Upper lobe of right lung (tissue), 1 donor: ENCODE results near the gene CD81. TPM values are rescaled to one million over a fixed set of nuclear protein-coding genes. Genes with fewer than 3 reads are reported as not detected.
A peak's percentile ranks its signal among the peaks of the same experiment; 100 is the strongest.
"Not testable (repeated sequence)": the region's sequence is repeated elsewhere in the genome, so short reads cannot be mapped to it uniquely, and the experiment has no call there.

Experiments used
- ATAC-seq: fragments of 200-7000 bp; cut with Tn5 transposase; one replicate; pipeline ENCODE4 v1.9.1; 2020; ENCODE audit warnings: mild to moderate bottlenecking, moderate library complexity
- DNase-seq: peaks from one replicate; pipeline ENCODE4 v3.0.0-alpha.2; 2020
- H3K27ac ChIP-seq: fragments of 200-600 bp; one replicate; pipeline ENCODE4 v1.8.0; 2022
- H3K27me3 ChIP-seq: fragments of 200-600 bp; one replicate; pipeline ENCODE4 v1.8.0; 2022; ENCODE audit warnings: mild to moderate bottlenecking
- H3K36me3 ChIP-seq: fragments of 200-600 bp; one replicate; pipeline ENCODE4 v1.8.0; 2022
- H3K4me1 ChIP-seq: fragments of 200-600 bp; one replicate; pipeline ENCODE4 v1.8.0; 2022
- H3K4me3 ChIP-seq: fragments of 200-600 bp; one replicate; pipeline ENCODE4 v1.8.0; 2022; ENCODE audit warnings: mild to moderate bottlenecking
- H3K9me3 ChIP-seq: fragments of 200-600 bp; one replicate; pipeline ENCODE4 v1.8.0; 2022
- intact Hi-C: fragments of 100-400 bp; cut with DNase I; formaldehyde crosslinking; loops from one replicate; pipeline ENCODE4 v1.11.0; 2022
- total RNA-seq: library from RNA; stranded (reverse); fragmentation: NEBNext Ultra II Directional; extraction: Animal tissue kit (Norgen Biotek cat#: 25700); gene quantifications from one replicate; pipeline ENCODE4 v1.2.1, GENCODE V29; 2021
- TF ChIP-seq, protein P1 (sequence below): fragments of 200-600 bp; IDR thresholded peaks from one replicate; pipeline ENCODE4 v1.8.0; 2022; ENCODE audit warnings: antibody characterized with exemption
- donor health status: DM: no; HTN: yes; CAD: no; lungs with severe emphysema.

CD81 gene
- total RNA-seq, 1 donor from 2014 or later, result 801 TPM

DNA sequence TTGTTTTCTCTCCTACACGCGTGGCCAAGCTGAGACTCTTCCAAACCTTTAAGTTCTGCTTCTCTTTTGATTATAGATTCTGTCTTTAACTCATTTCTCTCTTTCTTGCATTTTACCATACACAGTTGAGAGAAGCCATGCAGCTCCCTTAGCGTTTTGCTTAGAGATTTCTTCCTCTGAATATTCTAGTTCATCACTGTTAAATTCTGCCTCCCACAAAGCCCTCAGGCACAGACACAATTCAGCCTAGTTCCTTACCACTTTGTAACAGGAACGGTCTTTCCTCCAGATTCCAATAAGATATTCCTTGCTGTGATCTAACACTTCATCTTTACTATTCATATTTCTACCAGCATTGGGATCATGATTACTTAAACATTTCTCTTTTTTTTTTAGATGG lies 24.7 kb upstream of the CD81 start:
- Histone ChIP-seq H3K9me3 (no peaks in the 10 kb centered on the region), H3K27me3 (no peaks in the 10 kb centered on the region), H3K4me3 (no peak overlapping the region), H3K4me1 (no peaks in the 10 kb centered on the region), H3K36me3 (no peaks in the 10 kb centered on the region), H3K27ac (no peak overlapping the region)
- intact Hi-C loops, result no loop called here
- DNase-seq, result no peak
- ATAC-seq, result no peak
- TF ChIP-seq, protein P1, sequence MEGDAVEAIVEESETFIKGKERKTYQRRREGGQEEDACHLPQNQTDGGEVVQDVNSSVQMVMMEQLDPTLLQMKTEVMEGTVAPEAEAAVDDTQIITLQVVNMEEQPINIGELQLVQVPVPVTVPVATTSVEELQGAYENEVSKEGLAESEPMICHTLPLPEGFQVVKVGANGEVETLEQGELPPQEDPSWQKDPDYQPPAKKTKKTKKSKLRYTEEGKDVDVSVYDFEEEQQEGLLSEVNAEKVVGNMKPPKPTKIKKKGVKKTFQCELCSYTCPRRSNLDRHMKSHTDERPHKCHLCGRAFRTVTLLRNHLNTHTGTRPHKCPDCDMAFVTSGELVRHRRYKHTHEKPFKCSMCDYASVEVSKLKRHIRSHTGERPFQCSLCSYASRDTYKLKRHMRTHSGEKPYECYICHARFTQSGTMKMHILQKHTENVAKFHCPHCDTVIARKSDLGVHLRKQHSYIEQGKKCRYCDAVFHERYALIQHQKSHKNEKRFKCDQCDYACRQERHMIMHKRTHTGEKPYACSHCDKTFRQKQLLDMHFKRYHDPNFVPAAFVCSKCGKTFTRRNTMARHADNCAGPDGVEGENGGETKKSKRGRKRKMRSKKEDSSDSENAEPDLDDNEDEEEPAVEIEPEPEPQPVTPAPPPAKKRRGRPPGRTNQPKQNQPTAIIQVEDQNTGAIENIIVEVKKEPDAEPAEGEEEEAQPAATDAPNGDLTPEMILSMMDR, result no peak

DNA sequence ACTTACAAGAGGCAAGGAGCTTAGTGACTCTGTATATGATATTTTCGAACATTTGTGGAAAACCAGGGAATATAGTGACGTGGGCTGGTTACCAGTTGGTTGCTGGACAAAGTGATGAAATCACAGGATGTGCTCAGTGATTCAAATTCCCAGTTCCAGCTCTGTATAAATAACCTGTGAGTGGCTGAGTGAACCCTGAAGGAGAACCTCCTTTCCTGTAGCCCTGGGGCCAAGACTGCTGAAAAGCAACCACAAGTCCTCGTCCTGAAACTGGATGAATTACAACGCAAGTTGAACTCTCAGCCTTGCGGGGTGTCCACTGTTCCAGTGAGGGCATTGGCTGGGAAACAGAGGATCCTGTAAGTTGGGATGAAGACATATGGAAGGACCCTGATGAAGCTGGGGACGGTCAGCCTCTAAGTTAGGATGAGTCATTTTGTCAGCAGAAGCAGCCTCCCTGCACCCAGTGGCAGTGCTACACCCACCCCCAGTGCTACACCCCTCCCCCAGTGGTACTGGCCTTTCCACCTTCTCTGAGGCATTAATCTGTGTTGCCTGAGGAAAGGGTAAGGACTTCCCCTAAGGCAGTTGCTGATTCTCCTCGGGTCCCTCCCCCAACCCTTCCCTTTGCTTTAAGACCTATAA lies 22.0 kb upstream of the CD81 start:
- Histone ChIP-seq H3K27ac (no peak overlapping the region), H3K4me1 (no peaks in the 10 kb centered on the region), H3K27me3 (no peaks in the 10 kb centered on the region), H3K4me3 (no peak overlapping the region), H3K9me3 (no peaks in the 10 kb centered on the region), H3K36me3 (no peaks in the 10 kb centered on the region)
- ATAC-seq, result no peak
- no peak for DNase-seq
- TF ChIP-seq, protein P1, result no peak
- intact Hi-C loops, result no loop called here

DNA sequence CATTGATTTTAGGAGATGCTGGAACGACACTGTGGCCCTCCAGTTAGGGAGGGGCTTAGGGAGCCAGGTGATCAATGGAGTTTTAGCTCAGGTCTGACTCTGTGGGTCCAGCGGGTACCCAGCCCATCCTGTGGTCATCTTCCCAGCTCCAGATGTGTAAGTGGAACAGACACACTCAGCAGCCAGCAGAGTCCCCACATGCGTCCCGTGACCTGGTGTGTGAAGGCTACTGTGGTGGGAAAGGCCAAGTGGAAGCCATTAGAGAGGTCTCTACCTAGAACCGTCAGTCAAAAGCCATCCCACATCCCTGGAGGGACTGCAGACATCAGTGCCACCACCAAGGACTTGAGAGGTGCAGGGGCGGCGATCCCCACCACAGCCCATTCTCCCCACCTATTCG lies 19.9 kb upstream of the CD81 start:
- intact Hi-C loops, result no loop called here
- Histone ChIP-seq H3K9me3 (no peaks in the 10 kb centered on the region), H3K27me3 (no peaks in the 10 kb centered on the region), H3K4me1 (no peaks in the 10 kb centered on the region), H3K36me3 (no peaks in the 10 kb centered on the region), H3K27ac (no peak overlapping the region), H3K4me3 (no peak overlapping the region)
- DNase-seq (peak; percentile 30), ATAC-seq (no peak)
- TF ChIP-seq, protein P1, result no peak

DNA sequence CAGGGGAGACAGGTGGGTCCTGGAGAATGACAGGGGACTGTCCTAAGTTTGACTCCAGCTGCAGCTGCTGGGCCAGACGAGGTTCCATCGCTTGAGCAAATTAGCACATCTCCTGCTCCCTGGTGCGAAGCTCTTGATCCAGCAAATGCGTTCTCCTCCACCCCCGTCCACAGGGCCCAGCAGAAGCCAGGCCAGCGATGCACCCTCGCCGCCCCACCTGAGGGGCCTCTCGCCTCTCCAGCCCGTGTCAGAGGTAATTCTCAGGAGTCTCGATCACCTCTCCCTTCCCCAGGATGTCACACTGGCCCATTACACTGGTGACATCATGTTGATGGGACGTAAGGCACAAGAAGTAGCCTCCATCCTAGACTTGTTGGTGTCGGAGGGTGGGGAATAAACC lies 19.5 kb upstream of the CD81 start:
- H3K4me3 ChIP-seq, ATAC-seq, H3K27ac ChIP-seq: not testable (repeated sequence)

DNA sequence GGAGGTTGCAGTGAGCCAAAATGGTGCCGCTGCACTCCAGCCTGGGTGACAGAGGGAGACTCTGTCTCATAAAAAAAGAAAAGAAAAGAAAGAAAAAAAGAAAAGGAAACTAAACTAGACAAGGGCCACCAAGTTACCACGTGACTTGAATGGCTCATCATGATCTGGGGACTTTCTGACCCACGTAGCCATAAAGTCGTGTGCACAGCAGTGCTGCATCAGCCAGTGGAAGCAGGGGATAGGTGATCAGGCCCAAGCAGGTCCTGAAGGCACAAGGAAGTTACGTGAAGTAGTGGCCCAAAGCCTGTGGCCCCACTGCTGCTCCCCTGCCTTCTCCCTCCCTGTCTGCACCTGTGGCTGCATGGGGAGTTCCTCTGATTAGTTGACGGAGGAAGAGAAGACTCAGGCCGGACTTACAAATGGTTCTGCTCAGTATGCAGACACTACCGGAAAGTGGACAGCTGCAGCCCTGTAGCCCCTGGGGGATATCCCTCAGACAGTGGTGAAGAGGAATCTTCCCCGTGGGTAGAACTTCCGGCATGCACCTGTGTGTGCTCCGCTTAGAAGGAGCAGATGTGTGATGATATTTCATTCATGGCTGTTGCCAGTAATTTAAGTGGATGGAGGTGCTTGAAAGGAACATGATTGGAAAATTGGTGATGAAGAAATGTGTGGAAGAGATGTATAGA lies 18.2 kb upstream of the CD81 start:
- DNase-seq (peak; percentile 21), ATAC-seq (no peak)
- no peaks in the 10 kb centered on the region for H3K36me3 ChIP-seq
- no peaks in the 10 kb centered on the region for H3K27me3 ChIP-seq
- TF ChIP-seq, protein P1, result no peak
- H3K9me3 ChIP-seq, result no peaks in the 10 kb centered on the region
- H3K4me1 ChIP-seq, result no peaks in the 10 kb centered on the region
- H3K4me3 ChIP-seq, result no peak overlapping the region
- no peak overlapping the region for H3K27ac ChIP-seq
- intact Hi-C loops, result no loop called here

More for the DNA sequence above, 19.5 kb upstream of the CD81 start:
- H3K4me1 ChIP-seq, H3K9me3 ChIP-seq, intact Hi-C loops, H3K36me3 ChIP-seq, H3K27me3 ChIP-seq: not testable (repeated sequence)
- DNase-seq, result peak; percentile 13

DNA sequence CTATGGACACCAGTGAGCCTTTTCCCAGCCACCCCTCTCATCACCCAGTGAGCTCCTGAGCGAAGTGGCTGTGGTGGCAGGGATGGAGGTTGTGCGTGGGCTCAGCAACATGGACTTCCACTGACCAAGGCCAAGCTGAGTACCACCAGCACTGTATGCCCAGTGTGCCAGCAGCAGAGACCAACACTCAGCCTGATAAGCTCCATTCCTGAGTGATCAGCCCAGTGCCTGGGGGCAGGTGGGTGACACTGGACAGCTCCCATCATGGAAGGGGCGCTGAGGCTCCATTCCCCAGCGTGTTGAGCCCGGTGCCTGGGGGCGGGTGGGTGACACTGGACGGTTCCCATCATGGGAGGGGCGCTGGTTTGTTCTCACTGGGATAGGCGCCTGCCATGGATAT lies 17.6 kb upstream of the CD81 start:
- TF ChIP-seq, protein P1, result no peak
- peak; percentile 47 for DNase-seq
- H3K27ac ChIP-seq, result no peak overlapping the region
- ATAC-seq, result no peak
- no peaks in the 10 kb centered on the region for H3K36me3 ChIP-seq
- intact Hi-C loops, result no loop called here
- H3K4me1 ChIP-seq, result no peaks in the 10 kb centered on the region
- no peak overlapping the region for H3K4me3 ChIP-seq
- no peaks in the 10 kb centered on the region for H3K27me3 ChIP-seq
- H3K9me3 ChIP-seq, result no peaks in the 10 kb centered on the region
